Activated CD8-positive, alpha-beta memory T cell treated with anti-CD3 and anti-CD28 coated beads, Interleukin-2, amount 50 U/mL, for 1 hour (primary cell): ENCODE measurements around the gene GRK4.
A peak's percentile ranks its signal among the peaks of the same experiment; 100 is the strongest.

Source experiments
- DNase-seq: peaks from one replicate; pipeline ENCODE4 v3.0.0-alpha.2; 2020; ENCODE audit errors: extremely low read depth

Gene GRK4

GRCh38 chr4:3070709-3071500, 107.5 kb downstream of the GRK4 start:
- DNase-seq = no peak

- DNase-seq = no peak
Observed at GRCh38 chr4:3071811-3072210, 108.4 kb downstream of the GRK4 start.

- DNase-seq = no peak
Observed at GRCh38 chr4:3073158-3074077, 110.0 kb downstream of the GRK4 start.

GRCh38 chr4:3074078-3074845, 110.9 kb downstream of the GRK4 start, which contains the start of the genes HTT and HTT-AS:
HTT (plus strand) TSS chr4:3074681; CDS start chr4:3074826, 145 bp downstream.
HTT-AS (minus strand) TSS chr4:3074538.
- DNase-seq = peak; percentile 91

GRCh38 chr4:3074846-3075651, 111.7 kb downstream of the GRK4 start:
- DNase-seq = no peak

GRCh38 chr4:3075652-3075981, 112.2 kb downstream of the GRK4 start:
- no peak for DNase-seq

GRCh38 chr4:3077796-3078195, 114.4 kb downstream of the GRK4 start:
- no peak for DNase-seq

- no peak for DNase-seq
Observed at GRCh38 chr4:3079694-3080123, 116.3 kb downstream of the GRK4 start.

- DNase-seq = no peak
Observed at GRCh38 chr4:3082925-3083515, 119.6 kb downstream of the GRK4 start.

GRCh38 chr4:3083732-3084131, 120.4 kb downstream of the GRK4 start:
- no peak for DNase-seq

GRCh38 chr4:3085948-3086670, 122.7 kb downstream of the GRK4 start:
- DNase-seq = no peak

GRCh38 chr4:3087115-3087797, 123.9 kb downstream of the GRK4 start:
- DNase-seq = no peak
